ENCODE measurements around the gene KCNQ1. TPM values are rescaled to one million over a fixed set of nuclear protein-coding genes. Genes with fewer than 3 reads are reported as not detected.

Gene KCNQ1
- total and polyA plus RNA-seq, 8 donors, result 7.1 to 37.7 (median 9.9) TPM

DNA sequence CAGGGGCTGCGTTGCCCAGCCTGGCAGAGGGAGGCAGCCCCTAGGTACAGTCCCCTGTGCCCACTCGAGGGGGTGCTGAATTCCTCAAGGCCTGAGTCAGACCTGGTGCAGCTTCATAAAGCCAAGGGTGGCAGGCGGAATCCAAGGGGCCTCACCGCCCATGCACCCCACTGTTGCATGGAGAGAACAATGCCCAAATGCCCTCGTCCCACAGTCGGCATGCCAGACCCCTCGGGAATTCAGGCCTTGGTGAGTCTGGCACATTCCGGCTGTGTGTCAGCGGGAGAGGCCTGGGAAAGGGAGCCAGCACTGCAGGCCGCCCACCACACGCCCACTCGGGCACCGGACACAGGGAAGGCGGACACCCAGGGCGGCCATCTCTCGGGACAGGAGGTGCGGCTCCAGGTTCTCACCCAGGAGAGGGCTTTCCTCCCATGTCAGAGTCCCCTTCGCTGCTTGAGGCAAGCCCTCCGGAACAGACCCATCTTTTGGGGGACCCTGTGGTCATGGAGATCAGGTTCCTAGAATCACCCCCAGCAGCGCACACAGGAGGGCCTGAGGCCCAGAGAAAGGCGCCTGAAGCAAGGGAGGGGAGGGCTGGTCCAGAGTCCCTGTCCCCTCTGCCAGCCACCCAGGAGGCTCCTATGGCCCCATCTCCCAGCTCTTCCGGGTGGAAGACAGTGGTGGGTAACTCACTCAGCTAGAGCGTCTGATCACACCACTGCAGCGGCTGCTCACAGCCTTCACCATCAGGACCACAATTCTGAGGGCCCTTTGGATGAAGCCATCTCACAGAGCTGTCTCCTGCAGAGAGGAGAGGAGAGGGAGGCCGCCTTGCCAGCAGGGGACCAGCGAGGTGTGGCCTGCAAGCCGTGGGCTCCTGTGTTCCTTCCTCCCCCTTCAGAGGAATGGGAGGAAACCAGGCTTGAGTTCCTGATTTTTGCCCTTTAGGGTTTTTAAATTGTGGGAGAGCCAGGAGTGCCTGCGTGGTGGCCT is 286.6 kb downstream of the KCNQ1 start:
- no peak overlapping the region for H3K27ac ChIP-seq

GRCh38 chr11:2732261-2732939 is 287.6 kb downstream of the KCNQ1 start:
- TF ChIP-seq, protein P1, sequence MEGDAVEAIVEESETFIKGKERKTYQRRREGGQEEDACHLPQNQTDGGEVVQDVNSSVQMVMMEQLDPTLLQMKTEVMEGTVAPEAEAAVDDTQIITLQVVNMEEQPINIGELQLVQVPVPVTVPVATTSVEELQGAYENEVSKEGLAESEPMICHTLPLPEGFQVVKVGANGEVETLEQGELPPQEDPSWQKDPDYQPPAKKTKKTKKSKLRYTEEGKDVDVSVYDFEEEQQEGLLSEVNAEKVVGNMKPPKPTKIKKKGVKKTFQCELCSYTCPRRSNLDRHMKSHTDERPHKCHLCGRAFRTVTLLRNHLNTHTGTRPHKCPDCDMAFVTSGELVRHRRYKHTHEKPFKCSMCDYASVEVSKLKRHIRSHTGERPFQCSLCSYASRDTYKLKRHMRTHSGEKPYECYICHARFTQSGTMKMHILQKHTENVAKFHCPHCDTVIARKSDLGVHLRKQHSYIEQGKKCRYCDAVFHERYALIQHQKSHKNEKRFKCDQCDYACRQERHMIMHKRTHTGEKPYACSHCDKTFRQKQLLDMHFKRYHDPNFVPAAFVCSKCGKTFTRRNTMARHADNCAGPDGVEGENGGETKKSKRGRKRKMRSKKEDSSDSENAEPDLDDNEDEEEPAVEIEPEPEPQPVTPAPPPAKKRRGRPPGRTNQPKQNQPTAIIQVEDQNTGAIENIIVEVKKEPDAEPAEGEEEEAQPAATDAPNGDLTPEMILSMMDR (IDR thresholded peaks at IDR 0.05), result no peak
- Histone ChIP-seq H3K4me1 (no peaks in the 10 kb centered on the region), H3K9me3 (no peaks in the 10 kb centered on the region), H3K36me3 (no peaks in the 10 kb centered on the region), H3K27ac (no peak overlapping the region), H3K4me3 (no peak overlapping the region), H3K27me3 (no peaks in the 10 kb centered on the region)
- intact Hi-C loops (cut with DNase I), result no loop called here
- DNase-seq (peak in 1 of 4 donors; percentile 72), ATAC-seq (no peak)

More for the DNA sequence above, 286.6 kb downstream of the KCNQ1 start:
- no peaks in the 10 kb centered on the region for H3K9me3 ChIP-seq
- H3K4me3 ChIP-seq, result no peak overlapping the region
- intact Hi-C loops (cut with DNase I), result no loop called here
- no peaks in the 10 kb centered on the region for H3K27me3 ChIP-seq
- no peak for DNase-seq
- TF ChIP-seq, protein P1 (IDR thresholded peaks at IDR 0.05), result no peak
- H3K4me1 ChIP-seq, result no peaks in the 10 kb centered on the region
- no peaks in the 10 kb centered on the region for H3K36me3 ChIP-seq
- ATAC-seq, result no peak

GRCh38 chr11:2732940-2733628 is 288.3 kb downstream of the KCNQ1 start:
- H3K36me3 ChIP-seq, result no peaks in the 10 kb centered on the region
- TF ChIP-seq, protein P1 (IDR thresholded peaks at IDR 0.05), result no peak
- peak in 1 of 4 donors; percentile 56 for DNase-seq

GRCh38 chr11:2734181-2735052 is 289.6 kb downstream of the KCNQ1 start:
- no peaks in the 10 kb centered on the region for H3K36me3 ChIP-seq
- no peaks in the 10 kb centered on the region for H3K27me3 ChIP-seq
- TF ChIP-seq, protein P1 (IDR thresholded peaks at IDR 0.05), result no peak
- intact Hi-C loops (cut with DNase I), result no loop called here
- H3K4me3 ChIP-seq, result no peak overlapping the region
- H3K27ac ChIP-seq, result no peak overlapping the region
- ATAC-seq, result no peak
- no peaks in the 10 kb centered on the region for H3K9me3 ChIP-seq
- H3K4me1 ChIP-seq, result no peaks in the 10 kb centered on the region
- peak in 1 of 4 donors; percentile 62 for DNase-seq

More at GRCh38 chr11:2732940-2733628, 288.3 kb downstream of the KCNQ1 start:
- H3K9me3 ChIP-seq, result no peaks in the 10 kb centered on the region
- no peak for ATAC-seq
- H3K4me3 ChIP-seq, result no peak overlapping the region
- H3K4me1 ChIP-seq, result no peaks in the 10 kb centered on the region
- H3K27me3 ChIP-seq, result no peaks in the 10 kb centered on the region
- intact Hi-C loops (cut with DNase I), result no loop called here
- no peak overlapping the region for H3K27ac ChIP-seq
